HCT116 (cell line): ENCODE data around the gene TMTC1. TPM values are rescaled to one million over a fixed set of nuclear protein-coding genes. Genes with fewer than 3 reads are reported as not detected.

ENCODE experiments used
- ATAC-seq: fragments of 200-7000 bp; cut with Tn5 transposase; 2 replicates; pipeline ENCODE4 v1.9.1; 2020; ENCODE audit warnings: mild to moderate bottlenecking, moderate library complexity
- BruUV-seq: library from RNA; stranded (reverse); fragments of 400-500 nt; replicated peaks from 2 replicates; lab custom pipeline; 2021; lab: Mats Ljungman, UMichigan
- CTCF ChIA-PET: fragments of 300-600 bp; sonication (Branson Sonifier 250); formaldehyde crosslinking; loops from one replicate; lab custom pipeline; 2021; ENCODE audit warnings: antibody characterized with exemption; lab: Charles Lee
- POLR2A ChIA-PET: fragments of 300-600, 350-600 bp; sonication (Branson Sonifier 250); formaldehyde crosslinking; loops from one replicate; lab custom pipeline; 2021; ENCODE audit warnings: antibody characterized with exemption; lab: Charles Lee
- RAD21 ChIA-PET, 2 experiments: fragments of 300-600 bp; sonication (Branson Sonifier 250); formaldehyde crosslinking; loops; one replicate each; lab custom pipeline; 2023; ENCODE audit warnings: low total read pairs in 2 of 2; ENCODE audit not compliant: uncharacterized antibody in 2 of 2, unreplicated experiment in 2 of 2, low non-redundant PET in 1 of 2; lab: Charles Lee
- DNase-seq: peaks from one replicate; pipeline ENCODE4 v3.0.0-alpha.2; 2010; ENCODE audit warnings: low read depth, low spot score
- H2AFZ ChIP-seq: fragments of 200-600 bp; shearing (Covaris generic), sonication (generic); 2 replicates; pipeline ENCODE4 v1.6.1; 2017; ENCODE audit warnings: low read depth, mixed run types, mixed read lengths, antibody characterized with exemption, low read length; ENCODE audit not compliant: poor library complexity, severe bottlenecking
- H3K27ac ChIP-seq: 2 replicates; pipeline ENCODE4 v1.5.1; 2012; ENCODE audit warnings: low read depth, low read length
- H3K27me3 ChIP-seq: fragments of 200-600 bp; sonication (generic); 2 replicates; pipeline ENCODE4 v1.6.1; 2016; ENCODE audit warnings: mixed run types, low read length, mixed read lengths; ENCODE audit not compliant: insufficient read depth
- H3K36me3 ChIP-seq, 2 experiments: fragments of 200-500 bp in 1 of 2; fragments of 200-600 bp in 1 of 2; sonication (Bioruptor generic) in 1 of 2; sonication (generic) in 1 of 2; 2 replicates each; pipeline versions ENCODE4 v1.5.1 to v1.6.1; 2014 to 2016; ENCODE audit warnings: low read length in 2 of 2, inconsistent platforms in 1 of 2, mixed read lengths in 1 of 2, mixed run types in 1 of 2; ENCODE audit not compliant: insufficient read depth in 2 of 2, control insufficient read depth in 1 of 2
- H3K4me1 ChIP-seq, 2 experiments: fragments of 200-600 bp in 1 of 2; sonication (generic) in 1 of 2; 2 replicates each; pipeline versions ENCODE4 v1.5.1 to v1.6.1; 2012 to 2017; ENCODE audit warnings: low read length in 2 of 2, inconsistent platforms in 1 of 2, mild to moderate bottlenecking in 1 of 2, mixed read lengths in 1 of 2, mixed run types in 1 of 2, moderate library complexity in 1 of 2; ENCODE audit not compliant: insufficient read depth in 2 of 2, control insufficient read depth in 1 of 2
- H3K4me2 ChIP-seq: fragments of 200-600 bp; sonication (generic); 2 replicates; pipeline ENCODE4 v1.6.1; 2017; ENCODE audit warnings: mixed run types, low read length, mixed read lengths
- H3K4me3 ChIP-seq, 2 experiments: fragments of 200-600 bp in 1 of 2; sonication (generic) in 1 of 2; replicated peaks in 1 of 2; 2 replicates each; pipeline ENCODE4 v1.5.1; 2011 to 2016; ENCODE audit warnings: low read length in 2 of 2, control low read depth in 1 of 2, low read depth in 1 of 2, mild to moderate bottlenecking in 1 of 2, mixed read lengths in 1 of 2, mixed run types in 1 of 2
- H3K79me2 ChIP-seq: fragments of 200-600 bp; sonication (generic); 2 replicates; pipeline ENCODE4 v1.6.1; 2017; ENCODE audit warnings: mild to moderate bottlenecking, mixed run types, low read length, moderate library complexity, mixed read lengths; ENCODE audit not compliant: insufficient read depth
- H3K9ac ChIP-seq: fragments of 200-600 bp; sonication (generic); 2 replicates; pipeline ENCODE4 v1.6.1; 2016; ENCODE audit warnings: low read length, mixed read lengths
- H3K9me2 ChIP-seq: fragments of 200-600 bp; sonication (generic), shearing (Covaris generic); 2 replicates; pipeline ENCODE4 v1.6.1; 2017; ENCODE audit warnings: mixed run types, mild to moderate bottlenecking, moderate library complexity; ENCODE audit not compliant: insufficient read depth
- H3K9me3 ChIP-seq, 2 experiments: fragments of 200-500 bp in 1 of 2; fragments of 200-600 bp in 1 of 2; sonication (Bioruptor generic) in 1 of 2; sonication (generic) in 1 of 2; 2 replicates each; pipeline ENCODE4 v1.6.1; 2014 to 2017; ENCODE audit warnings: low read length in 2 of 2, mixed read lengths in 2 of 2, inconsistent platforms in 1 of 2, low read depth in 1 of 2, mild to moderate bottlenecking in 1 of 2, mixed run types in 1 of 2, moderate library complexity in 1 of 2; ENCODE audit not compliant: control insufficient read depth in 1 of 2, insufficient read depth in 1 of 2
- H4K20me1 ChIP-seq: fragments of 200-600 bp; sonication (generic), shearing (Covaris generic); 2 replicates; pipeline ENCODE4 v1.6.1; 2017; ENCODE audit warnings: mixed run types, mild to moderate bottlenecking, moderate library complexity; ENCODE audit not compliant: insufficient read depth
- ELF1 ChIP-seq: IDR thresholded peaks from 2 replicates; pipeline ENCODE4 v1.6.1; 2012; ENCODE audit warnings: low read depth, borderline replicate concordance
- EZH2 ChIP-seq: fragments of 200-600 bp; sonication (generic); IDR thresholded peaks from 2 replicates; pipeline ENCODE4 v1.6.1; 2017; ENCODE audit warnings: antibody characterized with exemption, mixed run types
- FOSL1 ChIP-seq: IDR thresholded peaks from 2 replicates; pipeline ENCODE4 v1.6.1; 2012; ENCODE audit warnings: low read depth
- JUND ChIP-seq: IDR thresholded peaks from 2 replicates; pipeline ENCODE4 v1.6.1; 2012
- RAD21 ChIP-seq: IDR thresholded peaks from 2 replicates; pipeline ENCODE4 v1.6.1; 2012; ENCODE audit warnings: low read depth, mild to moderate bottlenecking
- SP1 ChIP-seq: IDR thresholded peaks from 2 replicates; pipeline ENCODE4 v1.6.1; 2012; ENCODE audit warnings: low read depth
- ZNF274 ChIP-seq: fragments of 200-500 bp; sonication (Bioruptor generic); IDR thresholded peaks from 2 replicates; pipeline ENCODE4 v1.6.1; 2014; ENCODE audit warnings: mild to moderate bottlenecking, low read depth, low read length, inconsistent platforms
- intact Hi-C: fragments of 100-400 bp; cut with micrococcal nuclease; formaldehyde crosslinking; loops from 2 replicates; pipeline ENCODE4 v1.10.0; 2022
- total RNA-seq: library from RNA; stranded (reverse); gene quantifications from one replicate; pipeline ENCODE4 v1.2.1, GENCODE V29; 2021; ENCODE audit not compliant: unreplicated experiment
- TF ChIP-seq, protein P1 (sequence below): IDR thresholded peaks from 2 replicates; pipeline ENCODE4 v1.6.1; 2011; ENCODE audit warnings: mild to moderate bottlenecking, low read length, moderate library complexity; ENCODE audit not compliant: insufficient replicate concordance; ENCODE audit errors: extremely low read depth
- TF ChIP-seq, protein P2 (sequence below): IDR thresholded peaks from 2 replicates; pipeline ENCODE4 v1.6.1; 2012; ENCODE audit warnings: low read depth

TMTC1 gene
- total RNA-seq, 1 experiment from 2014 or later: 2.0 TPM

DNA sequence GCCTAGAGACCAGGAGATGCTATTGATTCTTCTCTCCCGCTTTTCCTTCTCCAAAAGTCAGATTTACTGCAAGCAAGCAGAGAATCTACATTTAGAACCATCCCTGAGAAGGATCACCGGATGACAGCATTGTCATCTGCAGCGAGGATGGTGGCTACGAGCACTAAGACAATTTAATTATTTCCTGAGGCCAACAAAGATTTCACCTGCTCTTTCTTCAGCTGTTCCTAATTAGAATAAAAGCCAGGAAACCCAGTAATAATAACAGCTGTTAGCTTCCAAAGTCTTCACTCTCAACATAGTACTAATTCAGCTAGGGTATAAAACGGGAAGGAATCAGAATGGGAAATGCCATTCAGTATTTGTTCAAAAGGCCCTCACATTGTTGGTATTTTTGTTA is 53.3 kb downstream of the TMTC1 start:
- ATAC-seq (no peak), DNase-seq (no peak)
- no peaks in the 10 kb centered on the region for H3K9me2 ChIP-seq
- H3K27ac ChIP-seq: no peak overlapping the region
- ChIA-PET RAD21 (no interaction called here), POLR2A (no interaction called here), CTCF (no interaction called here)
- H3K36me3 ChIP-seq: no peaks in the 10 kb centered on the region
- H3K9ac ChIP-seq: no peak overlapping the region
- H3K4me2 ChIP-seq: no peak overlapping the region
- no TSS peak for BruUV-seq
- H3K79me2 ChIP-seq: no peaks in the 10 kb centered on the region
- H4K20me1 ChIP-seq: no peaks in the 10 kb centered on the region
- H3K4me1 ChIP-seq: peaks cover 0 to 8% of the 10 kb centered on the region in 2 experiments; a peak in 2 of 4 replicates
- TF ChIP-seq, protein P1, sequence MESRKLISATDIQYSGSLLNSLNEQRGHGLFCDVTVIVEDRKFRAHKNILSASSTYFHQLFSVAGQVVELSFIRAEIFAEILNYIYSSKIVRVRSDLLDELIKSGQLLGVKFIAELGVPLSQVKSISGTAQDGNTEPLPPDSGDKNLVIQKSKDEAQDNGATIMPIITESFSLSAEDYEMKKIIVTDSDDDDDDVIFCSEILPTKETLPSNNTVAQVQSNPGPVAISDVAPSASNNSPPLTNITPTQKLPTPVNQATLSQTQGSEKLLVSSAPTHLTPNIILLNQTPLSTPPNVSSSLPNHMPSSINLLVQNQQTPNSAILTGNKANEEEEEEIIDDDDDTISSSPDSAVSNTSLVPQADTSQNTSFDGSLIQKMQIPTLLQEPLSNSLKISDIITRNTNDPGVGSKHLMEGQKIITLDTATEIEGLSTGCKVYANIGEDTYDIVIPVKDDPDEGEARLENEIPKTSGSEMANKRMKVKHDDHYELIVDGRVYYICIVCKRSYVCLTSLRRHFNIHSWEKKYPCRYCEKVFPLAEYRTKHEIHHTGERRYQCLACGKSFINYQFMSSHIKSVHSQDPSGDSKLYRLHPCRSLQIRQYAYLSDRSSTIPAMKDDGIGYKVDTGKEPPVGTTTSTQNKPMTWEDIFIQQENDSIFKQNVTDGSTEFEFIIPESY: no peak
- TF ChIP-seq EZH2 (no peak), RAD21 (no peak), JUND (no peak), ZNF274 (no peak), SP1 (no peak), ELF1 (no peak), FOSL1 (no peak)
- TF ChIP-seq, protein P2, sequence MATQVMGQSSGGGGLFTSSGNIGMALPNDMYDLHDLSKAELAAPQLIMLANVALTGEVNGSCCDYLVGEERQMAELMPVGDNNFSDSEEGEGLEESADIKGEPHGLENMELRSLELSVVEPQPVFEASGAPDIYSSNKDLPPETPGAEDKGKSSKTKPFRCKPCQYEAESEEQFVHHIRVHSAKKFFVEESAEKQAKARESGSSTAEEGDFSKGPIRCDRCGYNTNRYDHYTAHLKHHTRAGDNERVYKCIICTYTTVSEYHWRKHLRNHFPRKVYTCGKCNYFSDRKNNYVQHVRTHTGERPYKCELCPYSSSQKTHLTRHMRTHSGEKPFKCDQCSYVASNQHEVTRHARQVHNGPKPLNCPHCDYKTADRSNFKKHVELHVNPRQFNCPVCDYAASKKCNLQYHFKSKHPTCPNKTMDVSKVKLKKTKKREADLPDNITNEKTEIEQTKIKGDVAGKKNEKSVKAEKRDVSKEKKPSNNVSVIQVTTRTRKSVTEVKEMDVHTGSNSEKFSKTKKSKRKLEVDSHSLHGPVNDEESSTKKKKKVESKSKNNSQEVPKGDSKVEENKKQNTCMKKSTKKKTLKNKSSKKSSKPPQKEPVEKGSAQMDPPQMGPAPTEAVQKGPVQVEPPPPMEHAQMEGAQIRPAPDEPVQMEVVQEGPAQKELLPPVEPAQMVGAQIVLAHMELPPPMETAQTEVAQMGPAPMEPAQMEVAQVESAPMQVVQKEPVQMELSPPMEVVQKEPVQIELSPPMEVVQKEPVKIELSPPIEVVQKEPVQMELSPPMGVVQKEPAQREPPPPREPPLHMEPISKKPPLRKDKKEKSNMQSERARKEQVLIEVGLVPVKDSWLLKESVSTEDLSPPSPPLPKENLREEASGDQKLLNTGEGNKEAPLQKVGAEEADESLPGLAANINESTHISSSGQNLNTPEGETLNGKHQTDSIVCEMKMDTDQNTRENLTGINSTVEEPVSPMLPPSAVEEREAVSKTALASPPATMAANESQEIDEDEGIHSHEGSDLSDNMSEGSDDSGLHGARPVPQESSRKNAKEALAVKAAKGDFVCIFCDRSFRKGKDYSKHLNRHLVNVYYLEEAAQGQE: no peak
- TF ChIP-seq, all 23 proteins: peak for 0
- Histone ChIP-seq H2AFZ (no peak overlapping the region), H3K27me3 (no peaks in the 10 kb centered on the region), H3K4me3 (no peak overlapping the region), H3K9me3 (no peaks in the 10 kb centered on the region)
- intact Hi-C loops: no loop called here
